ENCODE measurements around the gene ACOXL.

GRCh38 chr2:111042261-111042660 is 309.9 kb downstream of the ACOXL start:
- no peak for TF ChIP-seq CTCF (IDR thresholded peaks at IDR 0.05)
- TF ChIP-seq POLR2A (IDR thresholded peaks at IDR 0.05), result no peak

All from body of pancreas (tissue), 4 donors.